HepG2 (cell line): ENCODE measurements around the gene CERS1. TPM values are rescaled to one million over a fixed set of nuclear protein-coding genes. Genes with fewer than 3 reads are reported as not detected.

ENCODE experiments used
- AKAP8 ChIP-seq: sonication (generic); formaldehyde crosslinking; IDR thresholded peaks from 2 replicates; pipeline ENCODE4 v1.5.1; 2020; ENCODE audit warnings: mild to moderate bottlenecking, missing genetic modification reagents
- BHLHE40 ChIP-seq: IDR thresholded peaks from 2 replicates; pipeline ENCODE4 v1.6.1; 2011; ENCODE audit warnings: low read length, improper control_type of control experiment
- BORCS8-MEF2B ChIP-seq: sonication (generic); formaldehyde crosslinking; IDR thresholded peaks from 2 replicates; pipeline ENCODE4 v1.8.0; 2022; ENCODE audit warnings: mild to moderate bottlenecking, missing genetic modification reagents
- DNMT3B ChIP-seq: conservative IDR thresholded peaks from 2 replicates; pipeline ENCODE4 v1.6.1; 2016; ENCODE audit warnings: missing biosample characterization, control low read depth
- HMGA1 ChIP-seq: sonication (generic); formaldehyde crosslinking; conservative IDR thresholded peaks from 2 replicates; pipeline ENCODE4 v1.4.0; 2020; ENCODE audit warnings: missing genetic modification reagents
- ISL2 ChIP-seq: sonication (generic); formaldehyde crosslinking; IDR thresholded peaks from 2 replicates; pipeline ENCODE4 v1.5.0; 2020; ENCODE audit warnings: missing genetic modification reagents
- JDP2 ChIP-seq: sonication (generic); formaldehyde crosslinking; IDR thresholded peaks from 2 replicates; pipeline ENCODE4 v1.8.1; 2022; ENCODE audit warnings: missing genetic modification reagents, borderline replicate concordance
- KDM5A ChIP-seq: fragments of 200-600 bp; sonication (generic); IDR thresholded peaks from 2 replicates; pipeline ENCODE4 v1.7.0; 2018; ENCODE audit warnings: antibody characterized with exemption, mild to moderate bottlenecking, low read length, borderline replicate concordance
- KLF12 ChIP-seq: sonication (generic); formaldehyde crosslinking; IDR thresholded peaks from 2 replicates; pipeline ENCODE4 v1.4.0; 2020; ENCODE audit warnings: missing genetic modification reagents, borderline replicate concordance
- MEIS2 ChIP-seq: sonication (generic); formaldehyde crosslinking; IDR thresholded peaks from 2 replicates; pipeline ENCODE4 v1.9.0; 2021; ENCODE audit warnings: mild to moderate bottlenecking, missing genetic modification reagents
- NFAT5 ChIP-seq: sonication (generic); formaldehyde crosslinking; IDR thresholded peaks from 2 replicates; pipeline ENCODE4 v1.4.0; 2020; ENCODE audit warnings: missing genetic modification reagents
- NFE2L2 ChIP-seq: fragments of 150-350 bp; IDR thresholded peaks from 2 replicates; pipeline ENCODE4 v1.6.1; 2014; ENCODE audit warnings: low read length
- POLR2G ChIP-seq: fragments of 200-400 bp; formaldehyde crosslinking; IDR thresholded peaks from 2 replicates; pipeline ENCODE4 v1.6.1; 2018; ENCODE audit warnings: mild to moderate bottlenecking, low read depth, low read length, moderate library complexity
- RAD21 ChIP-seq: fragments of 450-650 bp; formaldehyde crosslinking; IDR thresholded peaks from 2 replicates; pipeline ENCODE4 v1.5.0; 2020; ENCODE audit warnings: mild to moderate bottlenecking
- SMARCE1 ChIP-seq: fragments of 450-650 bp; IDR thresholded peaks from 2 replicates; pipeline ENCODE4 v1.6.1; 2017; ENCODE audit warnings: borderline replicate concordance
- TFAP4 ChIP-seq: sonication (generic); IDR thresholded peaks from 2 replicates; pipeline ENCODE4 v1.6.1; 2016; ENCODE audit warnings: low read depth, borderline replicate concordance
- ZMYM2 ChIP-seq: sonication (generic); formaldehyde crosslinking; IDR thresholded peaks from 2 replicates; pipeline ENCODE4 v1.8.0; 2022; ENCODE audit warnings: mild to moderate bottlenecking, missing genetic modification reagents
- ZNF101 ChIP-seq: sonication (generic); formaldehyde crosslinking; IDR thresholded peaks from 2 replicates; pipeline ENCODE4 v1.4.0; 2020; ENCODE audit warnings: mild to moderate bottlenecking, low read depth, missing genetic modification reagents, borderline replicate concordance
- ZNF20 ChIP-seq: sonication (generic); formaldehyde crosslinking; IDR thresholded peaks from 2 replicates; pipeline ENCODE4 v1.4.0; 2020; ENCODE audit warnings: mild to moderate bottlenecking, moderate library complexity, missing genetic modification reagents
- ZNF225 ChIP-seq: sonication (generic); formaldehyde crosslinking; IDR thresholded peaks from 2 replicates; pipeline ENCODE4 v1.4.0; 2020; ENCODE audit warnings: mild to moderate bottlenecking, missing genetic modification reagents
- ZNF251 ChIP-seq: sonication (generic); formaldehyde crosslinking; IDR thresholded peaks from 2 replicates; pipeline ENCODE4 v1.9.0; 2021; ENCODE audit warnings: mild to moderate bottlenecking, missing genetic modification reagents
- ZNF274 ChIP-seq: sonication (generic); formaldehyde crosslinking; IDR thresholded peaks from 2 replicates; pipeline ENCODE4 v1.5.1; 2020; ENCODE audit warnings: mild to moderate bottlenecking, missing genetic modification reagents
- ZNF34 ChIP-seq: sonication (generic); formaldehyde crosslinking; IDR thresholded peaks from 2 replicates; pipeline ENCODE4 v1.4.0; 2020; ENCODE audit warnings: mild to moderate bottlenecking, missing genetic modification reagents, borderline replicate concordance
- ZNF468 ChIP-seq: sonication (generic); formaldehyde crosslinking; IDR thresholded peaks from 2 replicates; pipeline ENCODE4 v1.8.0; 2022; ENCODE audit warnings: mild to moderate bottlenecking, moderate library complexity, missing genetic modification reagents
- ZNF547 ChIP-seq: sonication (generic); formaldehyde crosslinking; IDR thresholded peaks from 2 replicates; pipeline ENCODE4 v1.5.1; 2020; ENCODE audit warnings: mild to moderate bottlenecking, missing genetic modification reagents
- ZNF567 ChIP-seq: sonication (generic); formaldehyde crosslinking; IDR thresholded peaks from 2 replicates; pipeline ENCODE4 v1.8.1; 2023; ENCODE audit warnings: mild to moderate bottlenecking, missing genetic modification reagents, borderline replicate concordance
- ZNF572 ChIP-seq: sonication (generic); formaldehyde crosslinking; IDR thresholded peaks from 2 replicates; pipeline ENCODE4 v1.5.1; 2020; ENCODE audit warnings: mild to moderate bottlenecking, missing genetic modification reagents
- ZNF792 ChIP-seq: IDR thresholded peaks from 2 replicates; pipeline ENCODE4 v1.6.1; 2016
- polyA plus RNA-seq, 8 experiments: library from polyadenylated mRNA; depleted of rRNA in 3 of 8; stranded (reverse) in 7 of 8; unstranded in 1 of 8; fragments of >200 nt; fragmentation: Illumina TruSeq in 4 of 8; extraction: Trizol in 4 of 8; gene quantifications; 2 replicates each; pipeline versions ENCODE4 v1.2.1 to v1.2.3, GENCODE V29; 2011 to 2016; ENCODE audit warnings: low read depth in 4 of 8, missing spikeins in 1 of 8, mixed read lengths in 1 of 8; ENCODE audit not compliant: insufficient read depth in 1 of 8
- total RNA-seq, 5 experiments: library from RNA; depleted of rRNA; stranded (reverse); fragments of >200 nt; fragmentation: Illumina TruSeq; extraction: Trizol; gene quantifications; 2 replicates each; pipeline ENCODE4 v1.2.3, GENCODE V29; 2016; ENCODE audit warnings: low read depth in 1 of 5

Gene CERS1
- total and polyA plus RNA-seq, 2 of the 13 experiments (the other 11 are each of a cell fraction or from before 2014, with no cell fraction given) = 4.6 to 9.8 TPM

- no peak for TF ChIP-seq BHLHE40
- 0 out of 2 replicates have a peak, but pooled peaks have one; percentile 8 for TF ChIP-seq ZNF274 (CRISPR knock-in tag)
- no peak for TF ChIP-seq NFAT5 (CRISPR knock-in tag)
- TF ChIP-seq KDM5A = no peak
- TF ChIP-seq ZNF20 (CRISPR knock-in tag) = no peak
- TF ChIP-seq TFAP4 = 0 out of 2 replicates have a peak, but pooled peaks have one; percentile 43
- no peak for TF ChIP-seq HMGA1 (CRISPR knock-in tag)
- no peak for TF ChIP-seq DNMT3B (CRISPR knock-in tag)
- 0 out of 2 replicates have a peak, but pooled peaks have one; percentile 33 for TF ChIP-seq MEIS2 (CRISPR knock-in tag)
- TF ChIP-seq NFE2L2 = no peak
- peak; percentile 75 for TF ChIP-seq ZNF547
- TF ChIP-seq ZNF34 (CRISPR knock-in tag) = no peak
- TF ChIP-seq ZNF225 (CRISPR knock-in tag) = no peak
- peak; percentile 27; the same call in 1 of the 2 replicates for TF ChIP-seq BORCS8-MEF2B
- no peak for TF ChIP-seq ZMYM2 (CRISPR knock-in tag)
- 0 out of 2 replicates have a peak, but pooled peaks have one; percentile 7 for TF ChIP-seq ISL2 (CRISPR knock-in tag)
- TF ChIP-seq SMARCE1 = no peak
- peak; percentile 70; the same call in 1 of the 2 replicates for TF ChIP-seq AKAP8 (CRISPR knock-in tag)
- TF ChIP-seq ZNF251 (CRISPR knock-in tag) = no peak
- TF ChIP-seq ZNF101 (CRISPR knock-in tag) = no peak
- TF ChIP-seq ZNF792 (CRISPR knock-in tag) = no peak
- no peak for TF ChIP-seq ZNF567 (CRISPR knock-in tag)
- TF ChIP-seq JDP2 (CRISPR knock-in tag) = no peak
- no peak for TF ChIP-seq POLR2G
- TF ChIP-seq RAD21 (CRISPR knock-in tag) = peak; percentile 89
- TF ChIP-seq KLF12 = no peak
- no peak for TF ChIP-seq ZNF468 (CRISPR knock-in tag)
- no peak for TF ChIP-seq ZNF572 (CRISPR knock-in tag)
These were observed 727 bp downstream of the CERS1 start (continued) for GRCh38 chr19:18895038-18895823.
